Panc1 (cell line): ENCODE data around the gene IDE. TPM values are rescaled to one million over a fixed set of nuclear protein-coding genes. Genes with fewer than 3 reads are reported as not detected.

ENCODE experiments used
- ATAC-seq: fragments of 200-7000 bp; cut with Tn5 transposase; 2 replicates; pipeline ENCODE4 v1.9.1; 2020; ENCODE audit warnings: mild to moderate bottlenecking, moderate library complexity
- BruUV-seq: library from RNA; stranded (reverse); fragments of 400-500 nt; replicated peaks from 2 replicates; lab custom pipeline; 2021; lab: Mats Ljungman, UMichigan
- CTCF ChIA-PET: fragments of 300-600 bp; sonication (Branson Sonifier 250); formaldehyde crosslinking; loops from one replicate; lab custom pipeline; 2022; ENCODE audit warnings: antibody characterized with exemption; lab: Charles Lee
- POLR2A ChIA-PET: fragments of 300-600 bp; sonication (Branson Sonifier 250); formaldehyde crosslinking; loops from one replicate; lab custom pipeline; 2022; ENCODE audit warnings: antibody characterized with exemption; lab: Charles Lee
- DNase-seq: peaks from one replicate; pipeline ENCODE4 v3.0.0-alpha.2; 2010; ENCODE audit warnings: low read depth, low spot score
- H3K27ac ChIP-seq: 2 replicates; pipeline ENCODE4 v1.5.1; 2011; ENCODE audit warnings: mild to moderate bottlenecking, low read length, inconsistent platforms
- H3K27me3 ChIP-seq: fragments of 200-500 bp; sonication (Bioruptor generic); 2 replicates; pipeline ENCODE4 v1.6.0; 2014; ENCODE audit warnings: low read length, inconsistent platforms; ENCODE audit not compliant: control insufficient read depth, insufficient read depth
- H3K36me3 ChIP-seq: fragments of 200-500 bp; sonication (Bioruptor generic); 2 replicates; pipeline ENCODE4 v1.5.1; 2014; ENCODE audit warnings: inconsistent platforms, mild to moderate bottlenecking, low read length, moderate library complexity; ENCODE audit not compliant: control insufficient read depth, insufficient read depth
- H3K4me1 ChIP-seq: 2 replicates; pipeline ENCODE4 v1.5.1; 2011; ENCODE audit warnings: inconsistent platforms, mild to moderate bottlenecking, low read length, moderate library complexity; ENCODE audit not compliant: control insufficient read depth, insufficient read depth
- H3K4me3 ChIP-seq, 2 experiments: 2 replicates each; pipeline ENCODE4 v1.5.1; 2011 to 2012; ENCODE audit warnings: low read depth in 2 of 2, low read length in 2 of 2, mild to moderate bottlenecking in 2 of 2, inconsistent platforms in 1 of 2, moderate library complexity in 1 of 2
- H3K9me3 ChIP-seq: fragments of 200-500 bp; sonication (Bioruptor generic); 2 replicates; pipeline ENCODE4 v1.5.1; 2014; ENCODE audit warnings: low read depth, mild to moderate bottlenecking, inconsistent platforms, low read length, moderate library complexity; ENCODE audit not compliant: control insufficient read depth, insufficient read depth
- POLR2AphosphoS5 ChIP-seq: IDR thresholded peaks from 2 replicates; pipeline ENCODE4 v1.6.1; 2012; ENCODE audit warnings: mild to moderate bottlenecking, low read depth, low read length, moderate library complexity
- SIN3A ChIP-seq: IDR thresholded peaks from 2 replicates; pipeline ENCODE4 v1.6.1; 2012; ENCODE audit warnings: low read depth, mild to moderate bottlenecking, low read length, moderate library complexity, borderline replicate concordance; ENCODE audit not compliant: insufficient read depth
- TCF7L2 ChIP-seq: IDR thresholded peaks from 2 replicates; pipeline ENCODE4 v1.6.1; 2011; ENCODE audit warnings: mild to moderate bottlenecking, low read depth, low read length, inconsistent platforms
- in situ Hi-C: cut with HindIII; loops from 2 replicates; pipeline ENCODE4 v1.10.0; 2016; ENCODE audit warnings: low sequenced_read_pairs, low pct_unique_long_range_greater_than_20kb
- intact Hi-C: fragments of 100-400 bp; cut with micrococcal nuclease; formaldehyde crosslinking; loops from one replicate; pipeline ENCODE4 v1.10.0; 2022; ENCODE audit not compliant: unreplicated experiment
- total RNA-seq: library from RNA; stranded (reverse); gene quantifications from one replicate; pipeline ENCODE4 v1.2.1, GENCODE V29; 2021; ENCODE audit not compliant: unreplicated experiment
- TF ChIP-seq, protein P1 (sequence below), 2 experiments: IDR thresholded peaks; 2 replicates each; pipeline ENCODE4 v1.6.1; 2011 to 2012; ENCODE audit warnings: low read depth in 2 of 2, control low read depth in 1 of 2, low read length in 1 of 2, mild to moderate bottlenecking in 1 of 2, moderate library complexity in 1 of 2; ENCODE audit not compliant: insufficient read depth in 1 of 2
- TF ChIP-seq, protein P2 (sequence below): fragments of 450-650 bp; IDR thresholded peaks from 2 replicates; pipeline ENCODE4 v1.5.1; 2017; ENCODE audit warnings: mild to moderate bottlenecking

The IDE gene
- total RNA-seq, 1 experiment from 2014 or later = 79.0 TPM

DNA sequence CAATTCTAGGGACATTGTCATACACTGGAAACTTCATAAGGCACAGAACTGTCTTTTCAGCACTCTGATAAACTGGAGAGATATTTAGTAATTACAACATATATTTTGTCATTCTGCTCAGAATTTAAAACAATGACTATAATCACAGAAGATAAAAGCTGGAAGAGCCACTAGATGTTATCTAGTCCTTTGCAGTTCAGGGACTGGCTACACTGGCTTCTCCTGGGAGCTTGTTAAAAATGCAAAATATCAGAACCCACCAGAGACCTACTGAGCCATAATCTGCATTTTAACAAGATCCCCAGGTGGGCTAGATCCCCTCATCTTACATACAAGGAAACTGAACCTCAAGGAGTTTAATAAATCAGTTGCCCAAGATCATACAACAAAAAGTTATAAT, 32.3 kb downstream of the IDE start:
- peaks cover 8% of the 10 kb centered on the region for H3K4me1 ChIP-seq
- H3K36me3 ChIP-seq = no peaks in the 10 kb centered on the region
- ChIA-PET POLR2A (interaction anchor here (0.5 kb wide), 1 partner anchor 16 kb away, joined by 12 read pairs; no protein-coding TSS in a partner anchor), CTCF (interaction anchor here (0.6 kb wide), 1 partner anchor 24 kb away, joined by 4 read pairs; no protein-coding TSS in a partner anchor)
- no TSS peak for BruUV-seq
- intact Hi-C loops (no loop called here), in situ Hi-C loops (no loop called here)
- TF ChIP-seq, protein P1, sequence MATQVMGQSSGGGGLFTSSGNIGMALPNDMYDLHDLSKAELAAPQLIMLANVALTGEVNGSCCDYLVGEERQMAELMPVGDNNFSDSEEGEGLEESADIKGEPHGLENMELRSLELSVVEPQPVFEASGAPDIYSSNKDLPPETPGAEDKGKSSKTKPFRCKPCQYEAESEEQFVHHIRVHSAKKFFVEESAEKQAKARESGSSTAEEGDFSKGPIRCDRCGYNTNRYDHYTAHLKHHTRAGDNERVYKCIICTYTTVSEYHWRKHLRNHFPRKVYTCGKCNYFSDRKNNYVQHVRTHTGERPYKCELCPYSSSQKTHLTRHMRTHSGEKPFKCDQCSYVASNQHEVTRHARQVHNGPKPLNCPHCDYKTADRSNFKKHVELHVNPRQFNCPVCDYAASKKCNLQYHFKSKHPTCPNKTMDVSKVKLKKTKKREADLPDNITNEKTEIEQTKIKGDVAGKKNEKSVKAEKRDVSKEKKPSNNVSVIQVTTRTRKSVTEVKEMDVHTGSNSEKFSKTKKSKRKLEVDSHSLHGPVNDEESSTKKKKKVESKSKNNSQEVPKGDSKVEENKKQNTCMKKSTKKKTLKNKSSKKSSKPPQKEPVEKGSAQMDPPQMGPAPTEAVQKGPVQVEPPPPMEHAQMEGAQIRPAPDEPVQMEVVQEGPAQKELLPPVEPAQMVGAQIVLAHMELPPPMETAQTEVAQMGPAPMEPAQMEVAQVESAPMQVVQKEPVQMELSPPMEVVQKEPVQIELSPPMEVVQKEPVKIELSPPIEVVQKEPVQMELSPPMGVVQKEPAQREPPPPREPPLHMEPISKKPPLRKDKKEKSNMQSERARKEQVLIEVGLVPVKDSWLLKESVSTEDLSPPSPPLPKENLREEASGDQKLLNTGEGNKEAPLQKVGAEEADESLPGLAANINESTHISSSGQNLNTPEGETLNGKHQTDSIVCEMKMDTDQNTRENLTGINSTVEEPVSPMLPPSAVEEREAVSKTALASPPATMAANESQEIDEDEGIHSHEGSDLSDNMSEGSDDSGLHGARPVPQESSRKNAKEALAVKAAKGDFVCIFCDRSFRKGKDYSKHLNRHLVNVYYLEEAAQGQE (IDR thresholded peaks at IDR 0.05; ENCODE audit: insufficient read depth in 1 of 2, low read depth in 2 of 2, low read length in 1 of 2) = no peak
- TF ChIP-seq POLR2AphosphoS5 (no peak), SIN3A (no peak), TCF7L2 (no peak)
- TF ChIP-seq, protein P2, sequence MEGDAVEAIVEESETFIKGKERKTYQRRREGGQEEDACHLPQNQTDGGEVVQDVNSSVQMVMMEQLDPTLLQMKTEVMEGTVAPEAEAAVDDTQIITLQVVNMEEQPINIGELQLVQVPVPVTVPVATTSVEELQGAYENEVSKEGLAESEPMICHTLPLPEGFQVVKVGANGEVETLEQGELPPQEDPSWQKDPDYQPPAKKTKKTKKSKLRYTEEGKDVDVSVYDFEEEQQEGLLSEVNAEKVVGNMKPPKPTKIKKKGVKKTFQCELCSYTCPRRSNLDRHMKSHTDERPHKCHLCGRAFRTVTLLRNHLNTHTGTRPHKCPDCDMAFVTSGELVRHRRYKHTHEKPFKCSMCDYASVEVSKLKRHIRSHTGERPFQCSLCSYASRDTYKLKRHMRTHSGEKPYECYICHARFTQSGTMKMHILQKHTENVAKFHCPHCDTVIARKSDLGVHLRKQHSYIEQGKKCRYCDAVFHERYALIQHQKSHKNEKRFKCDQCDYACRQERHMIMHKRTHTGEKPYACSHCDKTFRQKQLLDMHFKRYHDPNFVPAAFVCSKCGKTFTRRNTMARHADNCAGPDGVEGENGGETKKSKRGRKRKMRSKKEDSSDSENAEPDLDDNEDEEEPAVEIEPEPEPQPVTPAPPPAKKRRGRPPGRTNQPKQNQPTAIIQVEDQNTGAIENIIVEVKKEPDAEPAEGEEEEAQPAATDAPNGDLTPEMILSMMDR = no peak
- no peak for ATAC-seq
- no peak for DNase-seq
- H3K4me3 ChIP-seq = no peak overlapping the region
- H3K27me3 ChIP-seq = no peaks in the 10 kb centered on the region
- H3K27ac ChIP-seq = no peak overlapping the region
- H3K9me3 ChIP-seq = no peaks in the 10 kb centered on the region

DNA sequence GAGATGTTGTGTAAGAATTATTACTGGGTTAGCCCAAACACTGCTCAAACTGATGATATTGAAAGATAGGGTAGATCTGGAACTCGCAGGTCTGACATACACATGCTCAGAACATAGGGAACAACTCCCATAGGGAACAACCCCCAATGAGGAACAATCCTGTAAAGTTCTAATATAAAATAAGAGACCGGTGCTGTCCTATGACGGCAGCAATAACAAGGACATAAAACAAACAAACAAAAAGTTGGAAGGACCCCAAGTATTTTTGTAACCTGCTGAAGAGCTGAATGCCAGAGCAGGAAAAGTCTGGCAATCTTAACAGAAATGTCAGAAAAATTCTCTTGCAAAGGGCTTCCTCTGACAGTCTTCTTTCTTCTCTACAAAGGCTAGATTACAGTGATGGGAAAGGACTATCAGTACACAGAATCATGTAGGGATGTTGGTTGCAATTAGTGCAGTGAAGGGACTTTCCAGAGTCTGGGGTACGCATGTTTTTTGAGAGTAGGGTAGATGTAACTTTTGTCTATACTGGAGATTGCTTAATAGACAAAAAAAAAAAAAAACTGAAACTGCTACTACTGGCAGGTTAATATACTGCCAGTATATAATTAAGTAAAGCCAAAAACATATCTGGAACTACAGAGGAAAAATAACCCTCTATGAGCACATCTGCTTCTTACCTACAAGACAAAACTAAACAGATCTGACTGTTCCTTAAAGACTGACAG, 35.5 kb downstream of the IDE start:
- no peak for DNase-seq
- intact Hi-C loops = no loop called here
- H3K4me1 ChIP-seq = peaks cover 8% of the 10 kb centered on the region
- peaks cover 7% of the 10 kb centered on the region for H3K36me3 ChIP-seq
- no TSS peak for BruUV-seq
- no peak for ATAC-seq
- no peak overlapping the region for H3K4me3 ChIP-seq
- TF ChIP-seq POLR2AphosphoS5 = no peak
- TF ChIP-seq SIN3A = no peak
- TF ChIP-seq, protein P1 (IDR thresholded peaks at IDR 0.05; ENCODE audit: insufficient read depth in 1 of 2, low read depth in 2 of 2, low read length in 1 of 2) = no peak
- TF ChIP-seq TCF7L2 = no peak
- TF ChIP-seq, protein P2 = no peak
- in situ Hi-C loops = no loop called here
- no peaks in the 10 kb centered on the region for H3K27me3 ChIP-seq
- POLR2A ChIA-PET = no interaction called here
- H3K27ac ChIP-seq = no peak overlapping the region
- no peaks in the 10 kb centered on the region for H3K9me3 ChIP-seq
- CTCF ChIA-PET = no interaction called here
